ENCODE measurements around the gene TLK2. TPM values are rescaled to one million over a fixed set of nuclear protein-coding genes. Genes with fewer than 3 reads are reported as not detected.

The TLK2 gene
- total and polyA plus RNA-seq, 2 donors (not counting 3 experiments of a cell fraction or from before 2014, with no cell fraction given): 30.7 to 40.7 TPM

- no peak for TF ChIP-seq POLR2AphosphoS5 (IDR thresholded peaks at IDR 0.05; ENCODE audit: insufficient read depth, low read depth, low read length)
- TF ChIP-seq GATA2 (IDR thresholded peaks at IDR 0.05; ENCODE audit: insufficient read depth, insufficient read length, low read depth, low read length): no peak
- no peak for TF ChIP-seq CTCF (IDR thresholded peaks at IDR 0.05; ENCODE audit: extremely low read depth in 1 of 2, insufficient read depth in 1 of 2, low read depth in 1 of 2, low read length in 2 of 2)
- dilution Hi-C loops (cut with MboI; ENCODE audit: extremely low pct_ligation_motif_present, low sequenced_read_pairs): no loop called here
- no peak for DNase-seq (ENCODE audit: low read depth, low spot score)
- Histone ChIP-seq H3K9ac (replicated peaks; ENCODE audit: extremely low read depth, insufficient read depth, low read length) (no peak overlapping the region), H3K9me3 (replicated peaks; ENCODE audit: control insufficient read depth, insufficient read depth, low read length) (no peaks in the 10 kb centered on the region), H3K4me1 (ENCODE audit: control insufficient read depth, extremely low read depth, insufficient read depth, low read length) (no peaks in the 10 kb centered on the region), H2AFZ (ENCODE audit: low read depth, low read length) (no peak overlapping the region), H3K9me1 (replicated peaks; ENCODE audit: control insufficient read depth, extremely low read depth, insufficient read depth, low read length) (no peaks in the 10 kb centered on the region), H3K4me2 (ENCODE audit: insufficient read depth, low read length) (no peak overlapping the region), H3K79me2 (ENCODE audit: control insufficient read depth, insufficient read depth, low read length) (no peaks in the 10 kb centered on the region), H3K27me3 (ENCODE audit: control insufficient read depth in 2 of 2, insufficient read depth in 2 of 2, low read length in 2 of 2) (no peaks in the 10 kb centered on the region), H3K4me3 (replicated peaks in 1 of 3; ENCODE audit: insufficient read depth in 1 of 3, low read depth in 1 of 3, low read length in 3 of 3) (no peak overlapping the region), H4K20me1 (replicated peaks; ENCODE audit: control insufficient read depth, extremely low read depth, insufficient read depth, low read length) (no peaks in the 10 kb centered on the region), H3K27ac (ENCODE audit: insufficient read depth, low read depth, low read length) (no peak overlapping the region), H3K36me3 (ENCODE audit: control insufficient read depth in 2 of 2, extremely low read depth in 1 of 2, insufficient read depth in 2 of 2, low read length in 2 of 2) (peaks cover 0 to 8% of the 10 kb centered on the region in 2 experiments)
- ChIA-PET POLR2A (no interaction called here), CTCF (interaction anchor here (0.7 kb wide), 1 partner anchor 10 kb away, joined by 3 read pairs; no protein-coding TSS in a partner anchor)
- BruUV-seq (replicated peaks): no TSS peak
- intact Hi-C loops (cut with micrococcal nuclease): no loop called here
- no peak for FAIRE-seq
These were observed 102.3 kb downstream of the TLK2 start for GRCh38 chr17:62580947-62581346.

- BruUV-seq (replicated peaks): no TSS peak
- peak; percentile 8 for FAIRE-seq
- Histone ChIP-seq H3K9me1 (replicated peaks; ENCODE audit: control insufficient read depth, extremely low read depth, insufficient read depth, low read length) (no peaks in the 10 kb centered on the region), H3K27ac (ENCODE audit: insufficient read depth, low read depth, low read length) (no peak overlapping the region), H3K36me3 (ENCODE audit: control insufficient read depth in 2 of 2, extremely low read depth in 1 of 2, insufficient read depth in 2 of 2, low read length in 2 of 2) (peaks cover 0 to 6% of the 10 kb centered on the region in 2 experiments), H3K4me3 (replicated peaks in 1 of 3; ENCODE audit: insufficient read depth in 1 of 3, low read depth in 1 of 3, low read length in 3 of 3) (no peak overlapping the region), H3K9me3 (replicated peaks; ENCODE audit: control insufficient read depth, insufficient read depth, low read length) (no peaks in the 10 kb centered on the region), H3K27me3 (ENCODE audit: control insufficient read depth in 2 of 2, insufficient read depth in 2 of 2, low read length in 2 of 2) (no peaks in the 10 kb centered on the region), H3K9ac (replicated peaks; ENCODE audit: extremely low read depth, insufficient read depth, low read length) (no peak overlapping the region), H2AFZ (ENCODE audit: low read depth, low read length) (no peak overlapping the region), H3K79me2 (ENCODE audit: control insufficient read depth, insufficient read depth, low read length) (no peaks in the 10 kb centered on the region), H4K20me1 (replicated peaks; ENCODE audit: control insufficient read depth, extremely low read depth, insufficient read depth, low read length) (no peaks in the 10 kb centered on the region), H3K4me2 (ENCODE audit: insufficient read depth, low read length) (no peak overlapping the region), H3K4me1 (ENCODE audit: control insufficient read depth, extremely low read depth, insufficient read depth, low read length) (no peaks in the 10 kb centered on the region)
- intact Hi-C loops (cut with micrococcal nuclease) (no loop called here), dilution Hi-C loops (cut with MboI; ENCODE audit: extremely low pct_ligation_motif_present, low sequenced_read_pairs) (no loop called here)
- DNase-seq (ENCODE audit: low read depth, low spot score): no peak
- ChIA-PET CTCF (no interaction called here), POLR2A (no interaction called here)
- TF ChIP-seq JUN (IDR thresholded peaks at IDR 0.05; ENCODE audit: borderline replicate concordance, insufficient read depth, insufficient read length, low read depth): no peak
- no peak for TF ChIP-seq MAX (IDR thresholded peaks at IDR 0.05; ENCODE audit: insufficient read depth, insufficient read length)
- no peak for TF ChIP-seq POLR2AphosphoS5 (IDR thresholded peaks at IDR 0.05; ENCODE audit: insufficient read depth, low read depth, low read length)
- no peak for TF ChIP-seq MYC (IDR thresholded peaks at IDR 0.05; ENCODE audit: low read depth, low read length)
- no peak for TF ChIP-seq FOS (IDR thresholded peaks at IDR 0.05; ENCODE audit: borderline replicate concordance, insufficient read depth, low read length)
- no peak for TF ChIP-seq EZH2 (IDR thresholded peaks at IDR 0.05; ENCODE audit: borderline replicate concordance, low read depth, low read length, severe bottlenecking)
- no peak for TF ChIP-seq GATA2 (IDR thresholded peaks at IDR 0.05; ENCODE audit: insufficient read depth, insufficient read length, low read depth, low read length)
- TF ChIP-seq POLR2A (IDR thresholded peaks at IDR 0.05; ENCODE audit: low read depth, low read length): no peak
- TF ChIP-seq CTCF (IDR thresholded peaks at IDR 0.05; ENCODE audit: extremely low read depth in 1 of 2, insufficient read depth in 1 of 2, low read depth in 1 of 2, low read length in 2 of 2): no peak
These were observed 103.1 kb downstream of the TLK2 start for GRCh38 chr17:62581764-62582163.

Data from endothelial cell of umbilical vein (primary cell).